Measurements from ENCODE around the gene C4orf54.

- TF ChIP-seq HDAC6 (IDR thresholded peaks at IDR 0.05; ENCODE audit: low read depth, low read length) (no peak), SP1 (IDR thresholded peaks at IDR 0.05; ENCODE audit: low read depth, low read length) (no peak)
Observed at GRCh38 chr4:99669084-99669483, 11.5 kb upstream of the C4orf54 start.
